IMR-90 (cell line): Measurements from ENCODE around the gene BRWD1.

ENCODE experiments used
- MAFK ChIP-seq: IDR thresholded peaks from 2 replicates; pipeline ENCODE4 v1.6.1; 2012; ENCODE audit warnings: low read depth, low read length, improper control_type of control experiment
- POLR2A ChIP-seq: IDR thresholded peaks from 2 replicates; pipeline ENCODE4 v1.6.1; 2012; ENCODE audit warnings: mild to moderate bottlenecking, low read depth, low read length
- RAD21 ChIP-seq: IDR thresholded peaks from 2 replicates; pipeline ENCODE4 v1.6.1; 2012; ENCODE audit warnings: low read length, improper control_type of control experiment
- TF ChIP-seq, protein P1 (sequence below): conservative IDR thresholded peaks from 2 replicates; pipeline ENCODE4 v1.5.1; 2012; ENCODE audit warnings: mild to moderate bottlenecking, low read depth, low read length, improper control_type of control experiment

DNA sequence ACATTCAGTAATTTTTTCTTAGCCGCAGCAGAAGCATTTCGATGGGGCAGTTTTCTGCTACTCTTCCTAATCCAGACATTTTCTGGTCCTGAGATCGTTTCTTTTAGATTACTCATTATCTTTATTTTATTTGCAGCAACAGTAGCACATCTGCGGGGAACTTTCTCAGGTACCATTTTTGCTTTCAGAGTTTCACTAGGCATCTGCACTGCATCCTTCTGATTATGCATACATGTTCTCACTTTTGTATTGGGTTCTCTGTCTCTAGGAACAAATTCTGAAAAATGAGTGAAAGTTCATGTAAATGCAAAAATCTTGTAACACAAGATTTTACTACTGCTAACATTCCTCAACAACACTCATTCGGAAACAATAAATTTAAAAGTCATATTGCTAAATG is 126.3 kb downstream of the BRWD1 start:
- no peak for TF ChIP-seq POLR2A
- TF ChIP-seq RAD21 = no peak
- TF ChIP-seq MAFK = no peak
- TF ChIP-seq, protein P1, sequence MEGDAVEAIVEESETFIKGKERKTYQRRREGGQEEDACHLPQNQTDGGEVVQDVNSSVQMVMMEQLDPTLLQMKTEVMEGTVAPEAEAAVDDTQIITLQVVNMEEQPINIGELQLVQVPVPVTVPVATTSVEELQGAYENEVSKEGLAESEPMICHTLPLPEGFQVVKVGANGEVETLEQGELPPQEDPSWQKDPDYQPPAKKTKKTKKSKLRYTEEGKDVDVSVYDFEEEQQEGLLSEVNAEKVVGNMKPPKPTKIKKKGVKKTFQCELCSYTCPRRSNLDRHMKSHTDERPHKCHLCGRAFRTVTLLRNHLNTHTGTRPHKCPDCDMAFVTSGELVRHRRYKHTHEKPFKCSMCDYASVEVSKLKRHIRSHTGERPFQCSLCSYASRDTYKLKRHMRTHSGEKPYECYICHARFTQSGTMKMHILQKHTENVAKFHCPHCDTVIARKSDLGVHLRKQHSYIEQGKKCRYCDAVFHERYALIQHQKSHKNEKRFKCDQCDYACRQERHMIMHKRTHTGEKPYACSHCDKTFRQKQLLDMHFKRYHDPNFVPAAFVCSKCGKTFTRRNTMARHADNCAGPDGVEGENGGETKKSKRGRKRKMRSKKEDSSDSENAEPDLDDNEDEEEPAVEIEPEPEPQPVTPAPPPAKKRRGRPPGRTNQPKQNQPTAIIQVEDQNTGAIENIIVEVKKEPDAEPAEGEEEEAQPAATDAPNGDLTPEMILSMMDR = no peak
